GM21786 (cell line): ENCODE data around the gene LGALS9C.
A peak's percentile ranks its signal among the peaks of the same experiment; 100 is the strongest.
"Not testable (repeated sequence)": the region's sequence is repeated elsewhere in the genome, so short reads cannot be mapped to it uniquely, and the experiment has no call there.

ENCODE experiments used
- ATAC-seq: cut with Tn5 transposase; IDR thresholded peaks from one replicate; pipeline ENCODE4 v1.9.1; 2021; ENCODE audit not compliant: unreplicated experiment

LGALS9C gene

GRCh38 chr17:18476508-18477308 lies at the start of gene LGALS9C:
Gene LGALS9C (plus strand): TSS chr17:18476789. CDS start chr17:18476855, 66 bp downstream.
- peak; percentile 82 for ATAC-seq

DNA sequence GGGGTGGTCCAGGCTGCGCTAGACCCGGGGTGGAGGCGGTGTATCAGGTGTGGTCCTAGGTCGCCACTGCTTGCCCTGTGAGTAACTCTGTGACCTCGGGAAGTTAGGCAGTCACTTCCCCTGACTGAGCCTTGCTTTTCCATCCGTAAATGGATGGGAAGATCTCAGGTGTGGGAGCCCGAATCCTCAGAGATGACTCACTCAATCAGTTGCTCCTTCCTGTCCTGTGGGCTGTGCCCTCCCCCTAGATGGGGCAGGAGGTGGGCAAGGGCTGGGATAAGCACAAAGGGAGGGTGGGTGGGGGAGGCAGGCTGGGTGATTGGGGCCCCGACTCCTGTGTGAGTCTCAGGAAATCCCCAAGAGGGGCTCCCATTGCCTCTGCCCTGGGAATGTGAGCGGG lies 44.4 kb upstream of the LGALS9C start:
- not testable (repeated sequence) for ATAC-seq

DNA sequence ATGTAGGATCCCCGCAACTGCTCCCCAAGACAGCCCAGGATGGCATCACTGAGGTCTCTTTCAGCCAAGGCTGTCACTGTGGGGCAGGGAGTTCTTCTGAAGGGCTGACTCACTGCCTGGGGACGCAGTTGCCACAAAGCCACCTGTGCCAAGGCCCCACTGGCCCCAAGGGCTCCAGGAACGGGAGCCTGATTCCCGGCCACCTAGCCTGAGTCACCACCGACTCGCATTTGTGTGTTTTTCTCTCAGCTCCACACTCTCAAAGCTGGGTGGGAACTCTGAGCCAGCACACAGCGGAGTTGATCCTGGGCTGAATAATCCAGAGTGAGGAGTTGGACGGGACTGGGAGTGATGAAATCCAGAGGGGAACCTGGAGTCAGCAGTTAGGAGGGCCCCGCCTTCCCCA lies 37.1 kb upstream of the LGALS9C start:
- ATAC-seq, result not testable (repeated sequence)

GRCh38 chr17:18442093-18442492 lies 34.5 kb upstream of the LGALS9C start:
- ATAC-seq, result not testable (repeated sequence)

GRCh38 chr17:18442532-18442931 lies 34.1 kb upstream of the LGALS9C start:
- ATAC-seq, result not testable (repeated sequence)

GRCh38 chr17:18447476-18448205 lies 28.9 kb upstream of the LGALS9C start:
- not testable (repeated sequence) for ATAC-seq

- not testable (repeated sequence) for ATAC-seq
Measured at GRCh38 chr17:18448311-18448710, 28.3 kb upstream of the LGALS9C start.

- not testable (repeated sequence) for ATAC-seq
Measured at GRCh38 chr17:18449833-18450232, 26.8 kb upstream of the LGALS9C start.

GRCh38 chr17:18450998-18451397 lies 25.6 kb upstream of the LGALS9C start:
- ATAC-seq, result not testable (repeated sequence)

GRCh38 chr17:18451969-18452368 lies 24.6 kb upstream of the LGALS9C start:
- not testable (repeated sequence) for ATAC-seq

DNA sequence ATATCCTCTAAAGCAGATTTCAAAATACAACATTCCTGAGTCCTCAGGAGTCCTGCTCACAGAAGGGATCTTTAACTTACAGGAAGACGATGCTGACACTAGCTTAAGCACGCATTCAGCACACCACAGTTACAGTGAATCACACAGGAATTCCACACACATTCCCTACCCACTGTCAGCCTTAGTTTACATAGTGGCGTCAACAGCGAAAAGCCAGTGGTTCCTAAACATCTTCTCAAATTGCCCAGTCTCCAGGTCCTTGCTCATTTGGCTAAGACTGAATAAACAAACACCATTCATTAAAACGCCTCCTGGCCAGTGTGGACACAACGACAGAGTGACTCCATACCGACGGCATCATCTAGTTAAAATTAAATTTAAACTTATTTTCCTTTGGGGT lies 17.6 kb upstream of the LGALS9C start:
- ATAC-seq, result not testable (repeated sequence)

DNA sequence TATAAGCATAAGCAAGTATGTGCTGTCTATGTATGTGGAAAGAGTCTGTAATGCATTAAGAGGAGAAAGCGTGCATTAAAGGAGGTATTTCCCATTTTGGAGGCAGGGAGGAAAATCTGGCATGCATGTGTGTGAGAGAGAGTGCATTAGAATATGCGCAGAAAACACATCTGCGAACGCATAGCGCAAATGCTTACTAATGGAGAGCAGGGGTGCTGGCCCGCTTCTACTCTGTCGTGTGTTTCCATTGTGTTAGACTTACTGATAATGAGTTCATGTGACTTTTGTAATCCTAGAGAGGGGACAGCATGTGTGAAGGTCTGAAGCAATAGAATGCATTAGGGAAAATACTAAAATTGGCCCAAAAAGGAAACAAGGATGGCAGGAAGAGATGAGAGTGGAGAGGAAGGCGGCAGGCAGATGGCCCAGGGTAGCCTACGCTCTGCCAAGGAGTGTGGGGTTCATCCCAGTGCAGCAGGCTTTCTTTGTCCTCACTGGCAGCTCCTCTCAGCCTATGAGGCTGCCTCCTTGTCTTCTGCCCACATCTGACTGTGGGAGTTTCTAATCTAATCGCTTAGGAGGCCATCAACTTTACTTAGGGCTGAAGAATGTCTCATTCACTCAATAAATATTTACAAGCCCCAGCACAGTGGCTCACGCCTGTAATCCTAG lies 12.6 kb upstream of the LGALS9C start:
- not testable (repeated sequence) for ATAC-seq

DNA sequence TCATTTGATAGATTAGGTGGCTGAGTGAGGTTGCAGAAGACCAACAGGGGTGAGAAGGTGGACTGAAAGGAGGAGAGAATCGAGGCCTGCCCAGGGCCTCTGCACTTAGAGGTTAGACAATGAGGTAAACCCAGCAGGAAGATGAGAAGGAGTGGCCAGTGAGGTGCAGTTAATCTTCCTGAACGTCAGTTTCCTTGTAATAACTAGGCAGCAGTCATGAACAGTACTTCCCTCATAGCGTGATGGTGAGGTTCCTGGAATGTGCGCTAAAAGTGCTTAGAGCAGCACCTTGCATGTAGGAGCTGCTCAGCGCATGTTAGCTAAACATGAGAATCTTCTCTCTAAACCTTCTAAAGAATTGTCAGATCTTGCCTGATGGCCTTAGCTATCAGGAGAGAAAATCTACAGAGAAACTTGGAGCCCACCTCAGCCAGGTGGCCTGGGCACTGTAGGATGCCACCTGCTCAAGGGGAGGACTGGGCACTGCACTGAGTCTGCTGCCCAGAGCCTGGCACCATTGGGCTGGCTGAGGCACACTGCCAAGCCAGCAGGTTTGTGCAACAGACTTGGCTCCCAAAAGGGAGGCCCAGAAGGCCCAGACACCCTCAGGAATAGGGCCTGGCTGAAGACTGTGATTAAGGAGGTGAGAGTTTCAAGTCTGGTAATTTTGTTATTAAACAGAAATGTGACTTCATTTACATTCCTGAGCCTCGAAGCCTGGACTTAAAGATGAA lies 10.2 kb upstream of the LGALS9C start:
- not testable (repeated sequence) for ATAC-seq

DNA sequence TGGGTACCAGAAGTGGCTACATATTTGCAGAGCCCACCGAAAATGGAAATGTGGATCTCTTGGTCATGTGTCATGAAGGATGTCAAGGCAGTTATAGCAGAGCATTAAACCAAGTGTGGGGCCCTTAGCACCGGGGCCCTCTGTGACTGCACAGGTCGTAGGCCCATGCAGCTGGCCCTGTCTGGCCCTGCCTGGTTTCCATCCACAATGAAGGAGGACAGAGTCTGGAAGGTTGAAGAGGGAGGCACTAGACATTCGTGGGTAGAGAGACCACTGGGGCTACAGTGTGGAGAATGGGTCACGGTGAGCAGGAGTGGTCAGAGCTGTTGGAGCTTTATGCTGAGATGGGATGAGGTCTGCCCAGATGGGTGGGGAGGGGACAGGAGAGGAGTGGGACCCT lies 9.6 kb upstream of the LGALS9C start:
- ATAC-seq, result not testable (repeated sequence)

- not testable (repeated sequence) for ATAC-seq
Measured at GRCh38 chr17:18468472-18469171, 8.0 kb upstream of the LGALS9C start.

DNA sequence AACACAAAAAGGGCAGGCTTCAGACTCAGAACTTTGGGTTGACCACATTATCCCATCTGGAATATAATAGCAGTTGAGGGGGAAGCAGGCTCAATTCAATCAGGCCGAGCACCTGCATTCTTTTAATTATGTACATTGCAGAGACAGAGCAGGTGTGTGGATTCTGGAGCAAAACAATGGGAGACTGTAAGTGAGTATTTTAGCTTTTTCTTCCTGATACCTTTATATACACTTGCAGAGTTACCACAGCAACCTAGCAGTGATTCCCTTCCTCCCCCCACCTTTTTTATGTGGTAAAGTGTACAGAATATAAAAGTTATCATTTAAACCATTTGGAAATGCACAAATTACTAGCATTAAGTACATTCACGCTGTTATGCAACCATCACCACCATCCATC lies 6.8 kb upstream of the LGALS9C start:
- not testable (repeated sequence) for ATAC-seq

- ATAC-seq, result not testable (repeated sequence)
Measured at GRCh38 chr17:18470345-18470930, 6.2 kb upstream of the LGALS9C start.

DNA sequence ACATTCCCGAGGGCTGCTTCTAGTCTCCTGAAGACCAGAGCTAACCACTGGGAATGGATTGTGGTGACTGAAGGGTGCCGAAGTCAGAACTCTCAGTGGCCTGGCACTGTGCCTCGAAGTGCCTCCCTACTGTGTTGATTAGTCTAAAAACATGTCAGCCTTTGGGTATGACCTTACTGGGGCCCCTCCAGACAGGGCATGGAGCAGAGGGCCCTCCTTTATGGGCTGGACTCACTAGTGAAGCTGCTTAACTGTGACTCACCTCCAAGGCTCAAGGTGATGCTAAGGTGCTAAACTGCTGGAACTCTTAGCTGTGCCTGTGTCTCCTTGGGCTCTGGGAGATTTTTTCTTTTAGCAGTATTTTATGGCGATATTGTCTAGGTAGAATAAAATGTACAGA lies 2.6 kb upstream of the LGALS9C start:
- not testable (repeated sequence) for ATAC-seq

DNA sequence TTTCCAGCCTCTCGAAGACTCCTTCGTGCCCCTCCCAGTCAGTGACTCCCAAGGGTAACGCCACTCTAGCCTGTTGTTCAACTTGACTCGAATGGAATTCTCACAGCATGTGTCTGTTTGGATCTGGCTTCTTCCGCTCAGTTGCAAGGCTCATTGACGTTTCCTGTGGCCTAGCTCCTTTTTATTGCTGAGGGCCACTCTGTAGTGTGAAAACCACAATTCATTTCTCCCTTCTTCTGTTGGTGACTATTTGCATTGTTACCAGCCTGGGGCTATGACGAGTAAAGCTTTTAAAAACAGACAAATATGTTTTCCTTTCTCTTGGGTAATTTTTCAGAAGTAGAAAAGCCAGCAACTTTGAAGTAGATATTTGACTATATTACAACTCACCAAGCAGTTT lies 1.8 kb upstream of the LGALS9C start:
- ATAC-seq, result not testable (repeated sequence)

- not testable (repeated sequence) for ATAC-seq
Measured at GRCh38 chr17:18477367-18477766, 778 bp downstream of the LGALS9C start.
